ENCODE results near the gene MRPL49.

GRCh38 chr11:65148657-65149056 is 26.5 kb downstream of the MRPL49 start:
- TF ChIP-seq CTCF (IDR thresholded peaks at IDR 0.05; ENCODE audit: extremely low read depth in 1 of 2, insufficient read depth in 1 of 2, low read depth in 1 of 2, low read length in 2 of 2), result no peak
- no peak for TF ChIP-seq POLR2A (IDR thresholded peaks at IDR 0.05; ENCODE audit: low read depth, low read length)
- no peak for TF ChIP-seq POLR2AphosphoS5 (IDR thresholded peaks at IDR 0.05; ENCODE audit: insufficient read depth, low read depth, low read length)
- TF ChIP-seq MAX (IDR thresholded peaks at IDR 0.05; ENCODE audit: insufficient read depth, insufficient read length), result no peak
- TF ChIP-seq JUN (IDR thresholded peaks at IDR 0.05; ENCODE audit: borderline replicate concordance, insufficient read depth, insufficient read length, low read depth), result no peak
- no peak for TF ChIP-seq EZH2 (IDR thresholded peaks at IDR 0.05; ENCODE audit: borderline replicate concordance, low read depth, low read length, severe bottlenecking)
- no peak for TF ChIP-seq GATA2 (IDR thresholded peaks at IDR 0.05; ENCODE audit: insufficient read depth, insufficient read length, low read depth, low read length)
- no peak for TF ChIP-seq FOS (IDR thresholded peaks at IDR 0.05; ENCODE audit: borderline replicate concordance, insufficient read depth, low read length)
- no peak for TF ChIP-seq MYC (IDR thresholded peaks at IDR 0.05; ENCODE audit: low read depth, low read length)
